ENCODE data around the gene UBTFL1.
"Not testable (repeated sequence)": the region's sequence is repeated elsewhere in the genome, so short reads cannot be mapped to it uniquely, and the experiment has no call there.

The UBTFL1 gene

GRCh38 chr11:90085650-90086049, at the start of gene UBTFL1:
UBTFL1 (plus strand) TSS chr11:90085950; CDS start chr11:90085950, 0 bp downstream.
- not testable (repeated sequence) for DNase-seq

- DNase-seq = not testable (repeated sequence)
These were observed 34.0 kb upstream of the UBTFL1 start for GRCh38 chr11:90051591-90052209.

GRCh38 chr11:90052311-90052710, 33.4 kb upstream of the UBTFL1 start:
- not testable (repeated sequence) for DNase-seq

GRCh38 chr11:90053545-90053944, 32.2 kb upstream of the UBTFL1 start:
- DNase-seq = not testable (repeated sequence)

- not testable (repeated sequence) for DNase-seq
These were observed 3.0 kb downstream of the UBTFL1 start for GRCh38 chr11:90088731-90089130.

- DNase-seq = not testable (repeated sequence)
These were observed 9.6 kb downstream of the UBTFL1 start for GRCh38 chr11:90095230-90095924.

- DNase-seq = not testable (repeated sequence)
These were observed 12.5 kb downstream of the UBTFL1 start for GRCh38 chr11:90098261-90098660.

- no peak for DNase-seq
These were observed 14.7 kb downstream of the UBTFL1 start for GRCh38 chr11:90100431-90100830.

- no peak for DNase-seq
These were observed 27.8 kb downstream of the UBTFL1 start for GRCh38 chr11:90113541-90113940.

GRCh38 chr11:90120191-90120590, 34.4 kb downstream of the UBTFL1 start:
- no peak for DNase-seq

GRCh38 chr11:90124371-90124770, 38.6 kb downstream of the UBTFL1 start:
- DNase-seq = no peak

GRCh38 chr11:90124946-90125345, 39.2 kb downstream of the UBTFL1 start:
- no peak for DNase-seq

- no peak for DNase-seq
These were observed 48.1 kb downstream of the UBTFL1 start for GRCh38 chr11:90133560-90134477.

GRCh38 chr11:90134478-90135003, 48.8 kb downstream of the UBTFL1 start, which contains the start of gene NAALAD2:
NAALAD2 (plus strand) TSS chr11:90134663; CDS start chr11:90134759, 96 bp downstream.
- no peak for DNase-seq

- no peak for DNase-seq
These were observed 49.3 kb downstream of the UBTFL1 start for GRCh38 chr11:90135016-90135415.
